Measurements from ENCODE around the gene PPP1R14B. TPM values are rescaled to one million over a fixed set of nuclear protein-coding genes. Genes with fewer than 3 reads are reported as not detected.
A peak's percentile ranks its signal among the peaks of the same experiment; 100 is the strongest.

The PPP1R14B gene
- total RNA-seq, 3 donors from 2014 or later, result 63.0 to 101 (median 64.7) TPM

GRCh38 chr11:64244966-64245365, 1.8 kb downstream of the PPP1R14B start:
- intact Hi-C loops (cut with DNase I; ENCODE audit: low total_unique reads), result no loop called here
- H3K27me3 ChIP-seq, result no peaks in the 10 kb centered on the region
- TF ChIP-seq POLR2A (IDR thresholded peaks at IDR 0.05), result no peak
- TF ChIP-seq POLR2AphosphoS5 (IDR thresholded peaks at IDR 0.05), result no peak
- TF ChIP-seq, protein P1, sequence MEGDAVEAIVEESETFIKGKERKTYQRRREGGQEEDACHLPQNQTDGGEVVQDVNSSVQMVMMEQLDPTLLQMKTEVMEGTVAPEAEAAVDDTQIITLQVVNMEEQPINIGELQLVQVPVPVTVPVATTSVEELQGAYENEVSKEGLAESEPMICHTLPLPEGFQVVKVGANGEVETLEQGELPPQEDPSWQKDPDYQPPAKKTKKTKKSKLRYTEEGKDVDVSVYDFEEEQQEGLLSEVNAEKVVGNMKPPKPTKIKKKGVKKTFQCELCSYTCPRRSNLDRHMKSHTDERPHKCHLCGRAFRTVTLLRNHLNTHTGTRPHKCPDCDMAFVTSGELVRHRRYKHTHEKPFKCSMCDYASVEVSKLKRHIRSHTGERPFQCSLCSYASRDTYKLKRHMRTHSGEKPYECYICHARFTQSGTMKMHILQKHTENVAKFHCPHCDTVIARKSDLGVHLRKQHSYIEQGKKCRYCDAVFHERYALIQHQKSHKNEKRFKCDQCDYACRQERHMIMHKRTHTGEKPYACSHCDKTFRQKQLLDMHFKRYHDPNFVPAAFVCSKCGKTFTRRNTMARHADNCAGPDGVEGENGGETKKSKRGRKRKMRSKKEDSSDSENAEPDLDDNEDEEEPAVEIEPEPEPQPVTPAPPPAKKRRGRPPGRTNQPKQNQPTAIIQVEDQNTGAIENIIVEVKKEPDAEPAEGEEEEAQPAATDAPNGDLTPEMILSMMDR (IDR thresholded peaks at IDR 0.05), result no peak
- H3K27ac ChIP-seq, result peak overlapping the region; percentile 73 to 84
- H3K4me3 ChIP-seq, result peak overlapping the region; percentile 3 to 91 (median 76)
- peaks cover 10 to 12% of the 10 kb centered on the region in 2 donors for H3K4me1 ChIP-seq
- DNase-seq (ENCODE audit: low spot score in 2 of 2), result no peak
- H3K9me3 ChIP-seq, result no peaks in the 10 kb centered on the region
- no peaks in the 10 kb centered on the region for H3K36me3 ChIP-seq

GRCh38 chr11:64244107-64244506, 2.6 kb downstream of the PPP1R14B start:
- no peak overlapping the region for H3K4me3 ChIP-seq
- no peaks in the 10 kb centered on the region for H3K36me3 ChIP-seq
- no peaks in the 10 kb centered on the region for H3K27me3 ChIP-seq
- DNase-seq (ENCODE audit: low spot score in 2 of 2), result no peak
- intact Hi-C loops (cut with DNase I; ENCODE audit: low total_unique reads), result no loop called here
- H3K9me3 ChIP-seq, result no peaks in the 10 kb centered on the region
- peak overlapping the region in 1 of 2 donors; percentile 17 for H3K27ac ChIP-seq
- peaks cover 10 to 12% of the 10 kb centered on the region in 2 donors for H3K4me1 ChIP-seq
- TF ChIP-seq POLR2AphosphoS5 (IDR thresholded peaks at IDR 0.05) (no peak), POLR2A (IDR thresholded peaks at IDR 0.05) (no peak)
- TF ChIP-seq, protein P1 (IDR thresholded peaks at IDR 0.05), result no peak

DNA sequence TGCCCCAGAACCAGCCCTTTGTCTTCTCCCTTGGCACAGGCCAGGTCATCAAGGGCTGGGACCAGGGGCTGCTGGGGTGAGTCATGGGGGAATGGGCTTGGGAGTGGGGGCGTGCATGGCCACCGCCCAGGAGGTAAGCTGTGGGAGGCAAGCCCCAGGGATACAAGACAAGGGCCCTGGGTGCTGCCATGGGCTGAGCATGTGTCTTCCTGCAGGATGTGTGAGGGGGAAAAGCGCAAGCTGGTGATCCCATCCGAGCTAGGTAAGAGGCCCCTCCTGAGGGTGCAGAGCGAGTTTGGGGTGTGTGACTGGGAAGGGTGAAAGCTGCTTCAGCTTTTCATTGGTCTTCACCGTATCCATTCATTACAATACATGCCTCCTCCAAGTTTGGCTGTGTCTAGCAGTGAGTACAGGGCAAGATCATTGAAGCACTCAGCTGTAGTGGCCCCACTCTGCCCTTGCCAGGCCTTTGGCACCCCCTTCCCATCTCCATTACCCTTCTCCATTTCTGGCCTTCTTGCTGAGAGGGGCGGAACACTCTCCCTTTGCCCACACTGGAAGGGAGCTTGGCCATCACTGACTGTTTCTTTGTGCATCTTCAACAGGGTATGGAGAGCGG, 3.4 kb downstream of the PPP1R14B start:
- intact Hi-C loops (cut with DNase I; ENCODE audit: low total_unique reads), result no loop called here
- H3K4me1 ChIP-seq, result peaks cover 10 to 12% of the 10 kb centered on the region in 2 donors
- H3K36me3 ChIP-seq, result no peaks in the 10 kb centered on the region
- no peak overlapping the region for H3K4me3 ChIP-seq
- no peaks in the 10 kb centered on the region for H3K9me3 ChIP-seq
- peak overlapping the region in 1 of 2 donors; percentile 17 for H3K27ac ChIP-seq
- DNase-seq (ENCODE audit: low spot score in 2 of 2), result no peak
- no peaks in the 10 kb centered on the region for H3K27me3 ChIP-seq
- TF ChIP-seq, protein P1 (IDR thresholded peaks at IDR 0.05), result no peak
- no peak for TF ChIP-seq POLR2A (IDR thresholded peaks at IDR 0.05)
- TF ChIP-seq POLR2AphosphoS5 (IDR thresholded peaks at IDR 0.05), result no peak

- TF ChIP-seq POLR2A (IDR thresholded peaks at IDR 0.05) (no peak), POLR2AphosphoS5 (IDR thresholded peaks at IDR 0.05) (peak in 2 of 3 donors; percentile 28 to 52)
- TF ChIP-seq, protein P1 (IDR thresholded peaks at IDR 0.05), result peak in 1 of 3 donors; percentile 8
- DNase-seq (ENCODE audit: low spot score in 2 of 2), result peak; percentile 61 to 100
- intact Hi-C loops (cut with DNase I; ENCODE audit: low total_unique reads), result no loop called here
Measured at GRCh38 chr11:64241491-64242374, 5.0 kb downstream of the PPP1R14B start.

GRCh38 chr11:64241241-64241490, 5.6 kb downstream of the PPP1R14B start:
- H3K4me1 ChIP-seq, result peaks cover 4 to 12% of the 10 kb centered on the region in 2 donors
- no peaks in the 10 kb centered on the region for H3K9me3 ChIP-seq
- peak overlapping the region; percentile 100 for H3K27ac ChIP-seq
- H3K27me3 ChIP-seq, result no peaks in the 10 kb centered on the region
- TF ChIP-seq POLR2AphosphoS5 (IDR thresholded peaks at IDR 0.05), result no peak
- TF ChIP-seq POLR2A (IDR thresholded peaks at IDR 0.05), result no peak
- TF ChIP-seq, protein P1 (IDR thresholded peaks at IDR 0.05), result no peak
- intact Hi-C loops (cut with DNase I; ENCODE audit: low total_unique reads), result no loop called here
- H3K4me3 ChIP-seq, result peak overlapping the region; percentile 83 to 92 (median 87)
- no peaks in the 10 kb centered on the region for H3K36me3 ChIP-seq
- DNase-seq (ENCODE audit: low spot score in 2 of 2), result peak in 1 of 2 donors; percentile 99

More at GRCh38 chr11:64241491-64242374, 5.0 kb downstream of the PPP1R14B start:
- Histone ChIP-seq H3K27ac (peak overlapping the region; percentile 100), H3K27me3 (no peaks in the 10 kb centered on the region), H3K9me3 (no peaks in the 10 kb centered on the region), H3K4me1 (peaks cover 4 to 12% of the 10 kb centered on the region in 2 donors), H3K4me3 (peak overlapping the region; percentile 83 to 92 (median 87)), H3K36me3 (no peaks in the 10 kb centered on the region)
